Nephron (organoid): ENCODE measurements around the gene SPON1.

Source experiments
- H3K27ac Mint-ChIP-seq, 3 experiments: 2 replicates each; pipeline ENCODE4 v1.8.0; 2020; ENCODE audit warnings: mixed read lengths in 3 of 3, mild to moderate bottlenecking in 2 of 3, moderate library complexity in 1 of 3
- H3K27me3 Mint-ChIP-seq: 2 replicates; pipeline ENCODE4 v1.8.0; 2021; ENCODE audit warnings: low read depth, mild to moderate bottlenecking, moderate library complexity, mixed read lengths
- H3K36me3 Mint-ChIP-seq: 2 replicates; pipeline ENCODE4 v1.8.0; 2020; ENCODE audit warnings: low read depth, mixed read lengths
- H3K4me1 Mint-ChIP-seq: 2 replicates; pipeline ENCODE4 v1.8.0; 2020; ENCODE audit warnings: mixed read lengths
- H3K4me3 Mint-ChIP-seq, 3 experiments: 2 replicates each; pipeline ENCODE4 v1.8.0; 2020; ENCODE audit warnings: mild to moderate bottlenecking in 3 of 3, mixed read lengths in 3 of 3, moderate library complexity in 2 of 3
- H3K9me3 Mint-ChIP-seq: 2 replicates; pipeline ENCODE4 v1.8.0; 2020; ENCODE audit warnings: mixed read lengths
- CTCF ChIP-seq, 3 experiments: fragments of 200-600 bp; sonication (generic); IDR thresholded peaks; one replicate each; pipeline ENCODE4 v1.5.0; 2021; ENCODE audit warnings: antibody characterized with exemption in 3 of 3; ENCODE audit not compliant: unreplicated experiment in 3 of 3

SPON1 gene

DNA sequence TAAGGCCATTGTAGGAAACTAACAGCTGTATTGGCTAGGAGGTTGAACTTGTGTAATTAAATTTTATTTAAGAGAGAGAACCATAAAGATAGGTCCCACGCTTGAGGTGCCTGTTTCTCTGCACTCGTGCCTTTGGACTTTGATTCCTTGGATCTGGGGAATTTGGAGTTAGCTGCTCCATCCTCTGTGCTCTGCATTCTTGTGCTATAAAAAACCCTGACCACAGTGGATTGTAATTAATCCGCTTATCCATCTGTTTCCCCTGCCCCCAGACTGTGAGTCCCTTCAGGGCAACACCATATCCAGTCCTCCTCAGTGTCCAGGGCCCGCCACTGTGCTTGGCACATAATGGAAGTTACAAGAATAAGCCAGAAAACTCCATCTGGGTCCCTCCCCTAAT lies 169.8 kb downstream of the SPON1 start:
- H3K4me3 Mint-ChIP-seq, result no peak overlapping the region
- TF ChIP-seq CTCF (IDR thresholded peaks at IDR 0.05; ENCODE audit: unreplicated experiment in 3 of 3), result no peak
- H3K27me3 Mint-ChIP-seq, result no peaks in the 10 kb centered on the region
- peak overlapping the region in 2 of 3 experiments; percentile 14 to 82 for H3K27ac Mint-ChIP-seq
- H3K9me3 Mint-ChIP-seq, result peaks cover 13% of the 10 kb centered on the region
- H3K36me3 Mint-ChIP-seq, result peaks cover 22% of the 10 kb centered on the region
- H3K4me1 Mint-ChIP-seq, result peaks cover 33% of the 10 kb centered on the region

DNA sequence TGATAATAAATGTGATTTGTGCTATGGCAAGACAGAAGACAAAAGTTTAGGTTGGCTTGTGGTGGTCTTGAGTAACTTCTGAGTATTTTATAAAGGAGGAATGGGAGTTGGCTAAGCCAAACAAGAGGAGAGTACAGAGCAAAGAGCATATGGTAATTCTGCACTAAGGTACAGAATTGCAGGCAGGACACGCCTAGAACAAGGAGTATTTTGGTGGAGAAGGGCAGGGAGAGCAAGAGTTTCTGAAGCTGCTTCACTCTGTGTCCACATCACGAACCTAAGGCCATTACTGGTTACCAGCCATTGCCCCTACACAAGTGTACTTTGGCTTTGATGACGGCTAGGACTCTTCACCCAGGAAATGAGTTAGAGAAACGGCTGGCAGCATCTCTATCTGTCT lies 170.9 kb downstream of the SPON1 start:
- Mint-ChIP-seq H3K9me3 (peaks cover 9% of the 10 kb centered on the region), H3K36me3 (peaks cover 12% of the 10 kb centered on the region), H3K4me3 (no peak overlapping the region), H3K4me1 (peaks cover 33% of the 10 kb centered on the region), H3K27ac (peak overlapping the region in 1 of 3 experiments; percentile 4), H3K27me3 (no peaks in the 10 kb centered on the region)
- TF ChIP-seq CTCF (IDR thresholded peaks at IDR 0.05; ENCODE audit: unreplicated experiment in 3 of 3), result no peak

GRCh38 chr11:14136561-14136960 lies 174.0 kb downstream of the SPON1 start:
- Mint-ChIP-seq H3K9me3 (no peaks in the 10 kb centered on the region), H3K27me3 (no peaks in the 10 kb centered on the region), H3K36me3 (peaks cover 4% of the 10 kb centered on the region), H3K27ac (no peak overlapping the region), H3K4me1 (peaks cover 33% of the 10 kb centered on the region), H3K4me3 (no peak overlapping the region)
- no peak for TF ChIP-seq CTCF (IDR thresholded peaks at IDR 0.05; ENCODE audit: unreplicated experiment in 3 of 3)

DNA sequence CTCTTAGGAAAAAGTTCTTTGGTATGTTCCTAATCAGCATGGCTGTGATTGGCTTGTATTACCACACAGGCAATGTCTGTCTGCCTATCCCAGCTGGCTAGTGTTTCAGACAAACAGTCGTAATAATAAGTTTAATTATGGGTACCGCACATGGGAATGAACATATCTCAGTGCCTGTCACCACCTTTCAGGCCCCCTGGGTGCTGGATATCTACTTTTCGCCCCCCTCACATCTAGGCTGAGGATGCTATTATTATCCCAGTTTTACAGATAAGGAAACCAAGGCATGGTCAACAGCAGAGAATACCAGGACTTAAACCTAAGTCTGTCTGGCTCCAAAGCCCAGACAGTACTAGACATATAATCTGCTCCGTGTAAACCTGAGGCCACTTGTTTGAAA lies 174.8 kb downstream of the SPON1 start:
- Mint-ChIP-seq H3K9me3 (no peaks in the 10 kb centered on the region), H3K4me1 (peaks cover 32% of the 10 kb centered on the region), H3K27ac (no peak overlapping the region), H3K36me3 (peaks cover 4% of the 10 kb centered on the region), H3K27me3 (no peaks in the 10 kb centered on the region), H3K4me3 (no peak overlapping the region)
- no peak for TF ChIP-seq CTCF (IDR thresholded peaks at IDR 0.05; ENCODE audit: unreplicated experiment in 3 of 3)

GRCh38 chr11:14140991-14141390 lies 178.5 kb downstream of the SPON1 start:
- no peaks in the 10 kb centered on the region for H3K36me3 Mint-ChIP-seq
- H3K4me1 Mint-ChIP-seq, result peaks cover 3% of the 10 kb centered on the region
- H3K9me3 Mint-ChIP-seq, result no peaks in the 10 kb centered on the region
- peak overlapping the region in 1 of 3 experiments; percentile 23 for H3K27ac Mint-ChIP-seq
- no peak for TF ChIP-seq CTCF (IDR thresholded peaks at IDR 0.05; ENCODE audit: unreplicated experiment in 3 of 3)
- H3K27me3 Mint-ChIP-seq, result no peaks in the 10 kb centered on the region
- no peak overlapping the region for H3K4me3 Mint-ChIP-seq

- Mint-ChIP-seq H3K27me3 (no peaks in the 10 kb centered on the region), H3K36me3 (no peaks in the 10 kb centered on the region), H3K4me1 (no peaks in the 10 kb centered on the region), H3K9me3 (no peaks in the 10 kb centered on the region), H3K27ac (no peak overlapping the region), H3K4me3 (no peak overlapping the region)
- TF ChIP-seq CTCF (IDR thresholded peaks at IDR 0.05; ENCODE audit: unreplicated experiment in 3 of 3), result no peak
Measured at GRCh38 chr11:14141676-14142075, 179.2 kb downstream of the SPON1 start.
